Bronchial epithelial cell (primary cell): ENCODE data around the gene SNX12. TPM values are rescaled to one million over a fixed set of nuclear protein-coding genes. Genes with fewer than 3 reads are reported as not detected.
A peak's percentile ranks its signal among the peaks of the same experiment; 100 is the strongest.

Experiments used
- DNase-seq: peaks from one replicate; pipeline ENCODE4 v3.0.0-alpha.2; 2010; ENCODE audit warnings: low read depth
- FAIRE-seq: peaks from 2 replicates; lab custom pipeline; 2011; peaks lifted over from hg19 to GRCh38; lab: Jason Lieb, UNC
- H3K27me3 ChIP-seq: 2 replicates; pipeline ENCODE4 v1.5.1; 2011; ENCODE audit warnings: low read length; ENCODE audit not compliant: control insufficient read depth, insufficient read depth
- H3K36me3 ChIP-seq: 2 replicates; pipeline ENCODE4 v1.5.1; 2011; ENCODE audit warnings: low read length; ENCODE audit not compliant: control insufficient read depth, insufficient read depth
- H3K4me3 ChIP-seq: 2 replicates; pipeline ENCODE4 v1.5.1; 2011; ENCODE audit warnings: mild to moderate bottlenecking, low read depth, low read length, control low read depth
- total RNA-seq: library from RNA; depleted of rRNA; stranded (reverse); fragments of >200 nt; gene quantifications from 2 replicates; pipeline ENCODE4 v1.2.1, GENCODE V29; 2014
- TF ChIP-seq, protein P1 (sequence below): IDR thresholded peaks from 2 replicates; pipeline ENCODE4 v1.5.1; 2011; ENCODE audit warnings: mild to moderate bottlenecking, moderate library complexity, low read length, control low read depth, inconsistent platforms; ENCODE audit not compliant: insufficient read depth, severe bottlenecking

The SNX12 gene
- total RNA-seq, 1 donor from 2014 or later: 75.3 TPM

DNA sequence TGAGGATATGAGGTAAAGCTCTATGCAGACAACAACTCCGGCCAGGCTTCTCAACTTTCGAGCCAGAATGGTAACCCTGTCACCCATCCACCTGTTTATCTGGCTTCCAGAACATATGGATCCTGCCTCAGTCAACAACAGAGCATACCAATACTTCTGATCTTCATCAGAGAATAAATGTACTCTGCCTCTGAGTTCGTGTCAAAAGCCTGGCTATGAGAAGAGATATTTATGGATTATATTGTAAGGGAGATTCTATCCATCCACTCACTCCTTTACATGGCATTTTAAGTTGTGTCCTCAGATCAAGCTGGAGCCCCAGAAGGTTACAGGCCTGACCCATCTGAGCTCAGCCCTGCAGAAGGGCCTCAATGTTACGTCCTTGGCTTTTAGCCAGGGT is 17.8 kb upstream of the SNX12 start:
- TF ChIP-seq, protein P1, sequence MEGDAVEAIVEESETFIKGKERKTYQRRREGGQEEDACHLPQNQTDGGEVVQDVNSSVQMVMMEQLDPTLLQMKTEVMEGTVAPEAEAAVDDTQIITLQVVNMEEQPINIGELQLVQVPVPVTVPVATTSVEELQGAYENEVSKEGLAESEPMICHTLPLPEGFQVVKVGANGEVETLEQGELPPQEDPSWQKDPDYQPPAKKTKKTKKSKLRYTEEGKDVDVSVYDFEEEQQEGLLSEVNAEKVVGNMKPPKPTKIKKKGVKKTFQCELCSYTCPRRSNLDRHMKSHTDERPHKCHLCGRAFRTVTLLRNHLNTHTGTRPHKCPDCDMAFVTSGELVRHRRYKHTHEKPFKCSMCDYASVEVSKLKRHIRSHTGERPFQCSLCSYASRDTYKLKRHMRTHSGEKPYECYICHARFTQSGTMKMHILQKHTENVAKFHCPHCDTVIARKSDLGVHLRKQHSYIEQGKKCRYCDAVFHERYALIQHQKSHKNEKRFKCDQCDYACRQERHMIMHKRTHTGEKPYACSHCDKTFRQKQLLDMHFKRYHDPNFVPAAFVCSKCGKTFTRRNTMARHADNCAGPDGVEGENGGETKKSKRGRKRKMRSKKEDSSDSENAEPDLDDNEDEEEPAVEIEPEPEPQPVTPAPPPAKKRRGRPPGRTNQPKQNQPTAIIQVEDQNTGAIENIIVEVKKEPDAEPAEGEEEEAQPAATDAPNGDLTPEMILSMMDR: no peak

DNA sequence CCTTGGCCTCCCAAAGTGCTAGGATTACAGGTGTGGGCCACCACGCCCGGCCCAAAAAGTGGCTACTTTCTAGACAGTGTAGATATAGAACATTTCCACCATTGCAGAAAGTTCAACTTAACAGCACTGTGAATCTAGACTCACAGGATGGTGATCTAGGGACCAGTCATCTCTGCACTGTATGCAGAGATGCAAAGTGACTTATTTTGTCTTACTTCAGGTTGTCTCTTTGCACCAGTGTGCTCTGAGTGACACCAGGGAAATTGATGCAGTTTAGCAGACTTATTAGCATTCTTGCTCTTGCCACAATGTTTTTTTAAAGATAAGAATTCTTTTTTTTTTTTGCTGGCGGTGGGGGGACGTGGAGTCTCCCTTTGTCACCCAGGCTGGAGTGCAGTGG is 14.7 kb upstream of the SNX12 start:
- Histone ChIP-seq H3K36me3 (no peaks in the 10 kb centered on the region), H3K27me3 (no peaks in the 10 kb centered on the region), H3K4me3 (no peak overlapping the region)
- DNase-seq (no peak), FAIRE-seq (no peak)
- TF ChIP-seq, protein P1: no peak

More for the DNA sequence above, 17.8 kb upstream of the SNX12 start:
- no peaks in the 10 kb centered on the region for H3K36me3 ChIP-seq
- no peak for DNase-seq
- H3K27me3 ChIP-seq: no peaks in the 10 kb centered on the region
- no peak overlapping the region for H3K4me3 ChIP-seq
- FAIRE-seq: no peak

DNA sequence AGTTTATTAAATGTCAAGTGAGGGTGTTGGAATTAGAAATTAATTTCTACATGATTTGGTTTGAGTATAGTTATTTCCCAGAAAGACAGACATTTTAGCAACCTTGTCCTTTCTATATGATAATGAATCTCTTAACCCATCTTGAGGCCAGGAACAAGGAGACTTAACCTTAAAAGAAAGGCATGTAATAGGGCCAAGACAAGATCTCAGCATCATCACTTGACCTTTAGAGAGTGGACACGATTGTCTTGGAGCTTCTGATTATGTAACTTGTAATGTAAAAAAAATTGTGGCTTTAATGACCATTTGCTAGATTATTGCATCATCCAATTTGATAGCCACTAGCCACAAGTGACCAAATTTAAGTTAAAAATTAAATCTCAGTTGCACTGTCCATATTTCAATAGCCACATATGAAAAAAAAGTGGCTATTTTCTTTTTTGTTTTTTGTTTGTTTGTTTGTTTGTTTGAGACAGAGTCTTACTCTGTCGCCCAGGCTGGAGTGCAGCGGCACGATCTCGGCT is 14.1 kb upstream of the SNX12 start:
- DNase-seq (no peak), FAIRE-seq (no peak)
- H3K36me3 ChIP-seq: no peaks in the 10 kb centered on the region
- no peak overlapping the region for H3K4me3 ChIP-seq
- no peaks in the 10 kb centered on the region for H3K27me3 ChIP-seq
- TF ChIP-seq, protein P1: no peak

DNA sequence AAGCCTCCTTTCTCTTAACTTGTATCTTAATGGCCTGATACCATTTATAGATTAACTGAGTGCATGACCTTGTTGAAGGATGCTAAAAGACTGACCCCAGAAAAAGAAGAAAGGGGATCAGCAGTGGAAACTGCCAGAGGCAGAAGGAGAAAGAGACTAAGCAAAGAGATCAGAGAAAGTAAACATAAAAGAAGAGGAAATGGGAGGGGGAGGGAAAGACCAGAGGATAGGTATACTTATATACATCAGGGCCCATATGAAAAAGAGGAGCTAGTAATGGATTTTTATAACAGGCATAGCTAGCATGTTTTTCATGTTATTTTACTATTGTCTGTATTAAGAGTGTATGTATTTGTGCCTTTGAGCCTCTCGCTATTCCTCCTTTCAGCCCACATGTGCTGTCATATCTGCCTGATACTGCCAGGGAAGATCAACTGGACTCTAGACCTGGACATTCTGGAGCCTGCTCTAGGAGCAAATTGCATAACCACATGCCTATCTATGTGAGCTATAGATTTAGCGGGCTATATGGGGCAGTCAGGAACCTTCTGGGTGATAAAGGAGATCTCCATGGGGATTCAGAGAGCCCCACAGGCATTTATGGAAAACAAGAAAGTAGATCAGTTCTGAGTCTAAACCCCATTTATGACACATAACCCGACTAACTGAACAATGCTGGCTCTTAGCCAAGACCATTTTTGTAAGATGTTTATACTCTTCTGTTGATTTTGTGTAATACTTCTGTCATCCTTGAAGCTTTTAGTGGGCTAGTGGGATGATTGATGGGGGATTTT is 13.4 kb upstream of the SNX12 start:
- no peaks in the 10 kb centered on the region for H3K36me3 ChIP-seq
- no peak for FAIRE-seq
- no peaks in the 10 kb centered on the region for H3K27me3 ChIP-seq
- DNase-seq: peak; percentile 64
- H3K4me3 ChIP-seq: no peak overlapping the region
- TF ChIP-seq, protein P1: no peak

DNA sequence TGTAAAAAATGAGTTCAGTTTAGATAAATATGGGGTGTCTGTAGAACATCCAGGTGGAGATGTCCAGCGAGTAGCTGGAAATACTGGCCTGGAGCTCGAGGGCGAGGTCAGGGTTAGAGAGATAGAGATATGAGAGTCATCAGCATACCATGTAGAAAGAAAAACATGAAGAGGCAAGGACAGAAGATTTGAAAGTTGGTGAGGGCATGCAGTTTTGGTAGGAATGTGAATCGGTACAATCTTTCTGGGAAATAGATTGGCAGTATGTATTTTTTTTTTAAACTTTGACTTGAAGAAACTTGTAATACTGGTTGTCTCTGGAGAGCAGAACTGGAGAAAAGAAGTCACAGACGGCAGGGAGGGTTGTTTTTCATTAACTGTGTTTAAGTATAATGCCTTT is 2.4 kb upstream of the SNX12 start:
- FAIRE-seq: no peak
- H3K27me3 ChIP-seq: no peaks in the 10 kb centered on the region
- TF ChIP-seq, protein P1: no peak
- H3K36me3 ChIP-seq: no peaks in the 10 kb centered on the region
- H3K4me3 ChIP-seq: no peak overlapping the region
- DNase-seq: no peak

DNA sequence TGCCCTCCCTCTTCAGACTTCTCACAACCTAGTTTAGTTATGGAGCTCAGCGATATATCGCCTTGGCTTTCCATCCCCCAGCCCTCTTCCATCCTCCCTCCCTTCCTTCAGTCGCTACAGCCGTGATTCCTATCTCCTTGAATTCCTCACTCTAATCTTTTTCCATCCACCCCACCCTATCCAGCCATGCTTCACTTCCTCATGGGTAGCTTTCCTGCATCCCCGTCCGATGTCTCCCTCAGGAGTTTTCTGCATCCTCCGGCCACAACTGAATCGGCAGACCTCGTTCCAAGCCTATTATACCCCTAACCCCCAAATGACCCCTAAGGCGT is 456 bp downstream of the SNX12 start:
- H3K27me3 ChIP-seq: no peaks in the 10 kb centered on the region
- DNase-seq (no peak), FAIRE-seq (no peak)
- TF ChIP-seq, protein P1: no peak
- H3K36me3 ChIP-seq: no peaks in the 10 kb centered on the region
- H3K4me3 ChIP-seq: peak overlapping the region; percentile 62
